ENCODE measurements around the gene OR4M2. TPM values are rescaled to one million over a fixed set of nuclear protein-coding genes. Genes with fewer than 3 reads are reported as not detected.
"Not testable (repeated sequence)": the region's sequence is repeated elsewhere in the genome, so short reads cannot be mapped to it uniquely, and the experiment has no call there.

The OR4M2 gene
- not detected for total RNA-seq

GRCh38 chr15:22080227-22080626 is at the start of gene OR4M2:
TSS of gene OR4M2 (plus strand) at chr15:22080527. CDS start at chr15:22080625, 98 bp downstream.
- not testable (repeated sequence) for H3K9me3 Mint-ChIP-seq

GRCh38 chr15:22069267-22069666 is 11.1 kb upstream of the OR4M2 start:
- H3K27ac Mint-ChIP-seq; H3K4me1 Mint-ChIP-seq (ENCODE audit: low read depth); H3K36me3 Mint-ChIP-seq (ENCODE audit: low read depth); H3K9me3 Mint-ChIP-seq; CTCF ChIA-PET; intact Hi-C loops (cut with micrococcal nuclease); H3K4me3 Mint-ChIP-seq; H3K27me3 Mint-ChIP-seq (ENCODE audit: low read depth); DNase-seq: not testable (repeated sequence)

More at GRCh38 chr15:22080227-22080626, at the start of gene OR4M2:
- H3K4me3 Mint-ChIP-seq; H3K36me3 Mint-ChIP-seq (ENCODE audit: low read depth); H3K27me3 Mint-ChIP-seq (ENCODE audit: low read depth); intact Hi-C loops (cut with micrococcal nuclease); H3K4me1 Mint-ChIP-seq (ENCODE audit: low read depth); H3K27ac Mint-ChIP-seq; CTCF ChIA-PET; DNase-seq: not testable (repeated sequence)

- CTCF ChIA-PET; H3K4me3 Mint-ChIP-seq; H3K27ac Mint-ChIP-seq; H3K27me3 Mint-ChIP-seq (ENCODE audit: low read depth); DNase-seq; H3K36me3 Mint-ChIP-seq (ENCODE audit: low read depth); intact Hi-C loops (cut with micrococcal nuclease); H3K9me3 Mint-ChIP-seq; H3K4me1 Mint-ChIP-seq (ENCODE audit: low read depth): not testable (repeated sequence)
Measured at GRCh38 chr15:22081386-22081785, 1.1 kb downstream of the OR4M2 start.

DNA sequence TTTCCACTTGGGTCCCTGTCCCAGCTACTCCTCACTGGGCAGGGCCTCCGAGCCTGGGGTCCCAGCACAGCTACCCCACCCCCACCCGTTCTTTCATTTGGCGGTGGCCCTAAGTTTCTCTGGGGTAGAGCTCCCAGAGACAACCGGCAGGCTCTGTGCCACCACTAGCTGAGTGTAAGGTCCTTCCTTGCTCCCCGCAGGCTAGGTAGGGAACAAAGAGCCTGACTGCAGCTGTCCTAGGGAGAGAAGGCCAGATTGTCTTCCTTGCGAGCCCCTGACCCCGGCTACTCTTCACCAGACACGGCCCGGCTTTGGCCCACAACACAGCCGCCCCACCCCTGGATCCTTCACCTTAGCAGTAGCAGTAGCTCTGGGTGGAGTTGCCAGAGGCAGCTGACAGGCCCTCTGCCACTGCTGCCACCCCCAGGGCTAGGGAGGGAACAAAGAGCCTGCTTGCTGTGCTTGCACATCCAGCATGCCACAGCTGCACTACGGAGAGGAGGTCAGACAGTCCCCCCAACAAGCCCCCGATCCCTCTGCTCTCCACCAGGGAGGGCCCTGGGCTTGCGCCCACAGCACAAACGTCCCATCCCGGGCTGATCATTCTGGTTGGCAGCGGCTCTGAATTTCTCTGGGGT is 18.4 kb downstream of the OR4M2 start:
- H3K27me3 Mint-ChIP-seq (ENCODE audit: low read depth); CTCF ChIA-PET; H3K27ac Mint-ChIP-seq; H3K4me3 Mint-ChIP-seq; DNase-seq; H3K4me1 Mint-ChIP-seq (ENCODE audit: low read depth); H3K36me3 Mint-ChIP-seq (ENCODE audit: low read depth); intact Hi-C loops (cut with micrococcal nuclease); H3K9me3 Mint-ChIP-seq: not testable (repeated sequence)

GRCh38 chr15:22099289-22099891 is 19.1 kb downstream of the OR4M2 start:
- DNase-seq; H3K27ac Mint-ChIP-seq; H3K36me3 Mint-ChIP-seq (ENCODE audit: low read depth); H3K4me1 Mint-ChIP-seq (ENCODE audit: low read depth); intact Hi-C loops (cut with micrococcal nuclease); H3K4me3 Mint-ChIP-seq; H3K27me3 Mint-ChIP-seq (ENCODE audit: low read depth); H3K9me3 Mint-ChIP-seq; CTCF ChIA-PET: not testable (repeated sequence)

- H3K27me3 Mint-ChIP-seq (ENCODE audit: low read depth); DNase-seq; H3K9me3 Mint-ChIP-seq; H3K4me1 Mint-ChIP-seq (ENCODE audit: low read depth); intact Hi-C loops (cut with micrococcal nuclease); CTCF ChIA-PET; H3K27ac Mint-ChIP-seq; H3K36me3 Mint-ChIP-seq (ENCODE audit: low read depth); H3K4me3 Mint-ChIP-seq: not testable (repeated sequence)
Measured at GRCh38 chr15:22122033-22122432, 41.7 kb downstream of the OR4M2 start.

Other genes starting within 250 kb of the OR4M2 start
- gene POTEB, start 202.8 kb upstream of the OR4M2 start, total RNA-seq = not detected

All from activated naive CD4-positive, alpha-beta T cell treated with anti-CD3 and anti-CD28 coated beads for 36 hours (primary cell).